Liver (tissue), 9 donors: Measurements from ENCODE around the gene MPDZ. TPM values are rescaled to one million over a fixed set of nuclear protein-coding genes. Genes with fewer than 3 reads are reported as not detected.

Experiments
- DNase-seq: peaks from one replicate; pipeline ENCODE4 v3.0.0-alpha.2; 2017; ENCODE audit warnings: low spot score
- H3K27ac ChIP-seq, 2 donors: one replicate each; pipeline ENCODE4 v1.7.0; 2013; ENCODE audit warnings: inconsistent platforms in 2 of 2, low read length in 2 of 2, control low read depth in 1 of 2, low read depth in 1 of 2, mild to moderate bottlenecking in 1 of 2
- H3K27me3 ChIP-seq, 4 donors: one replicate each; pipeline versions ENCODE4 v1.6.1 to v1.7.0; 2013; ENCODE audit warnings: low read length in 3 of 4, inconsistent platforms in 1 of 4, mild to moderate bottlenecking in 1 of 4, moderate library complexity in 1 of 4; ENCODE audit not compliant: control insufficient read depth in 4 of 4, insufficient read depth in 4 of 4
- H3K36me3 ChIP-seq, 4 donors: one replicate each; pipeline versions ENCODE4 v1.6.1 to v1.7.0; 2013; ENCODE audit warnings: low read length in 3 of 4, mild to moderate bottlenecking in 3 of 4, low read depth in 1 of 4, moderate library complexity in 1 of 4; ENCODE audit not compliant: control insufficient read depth in 4 of 4, insufficient read depth in 3 of 4
- H3K4me1 ChIP-seq, 4 donors: one replicate each; pipeline versions ENCODE4 v1.6.1 to v1.7.0; 2013; ENCODE audit warnings: low read length in 3 of 4, mild to moderate bottlenecking in 3 of 4, moderate library complexity in 1 of 4; ENCODE audit not compliant: control insufficient read depth in 4 of 4, insufficient read depth in 4 of 4
- H3K4me3 ChIP-seq, 3 donors: one replicate each; pipeline versions ENCODE4 v1.6.1 to v1.7.0; 2013; ENCODE audit warnings: low read length in 3 of 3, control low read depth in 1 of 3, low read depth in 1 of 3, mild to moderate bottlenecking in 1 of 3
- H3K9ac ChIP-seq, 2 donors: one replicate each; pipeline ENCODE4 v1.7.0; 2013; ENCODE audit warnings: low read length in 2 of 2, mild to moderate bottlenecking in 2 of 2, moderate library complexity in 2 of 2, control low read depth in 1 of 2, low read depth in 1 of 2
- H3K9me3 ChIP-seq, 4 donors: one replicate each; pipeline versions ENCODE4 v1.6.1 to v1.7.0; 2013; ENCODE audit warnings: low read length in 3 of 4; ENCODE audit not compliant: control insufficient read depth in 4 of 4
- ATF3 ChIP-seq: IDR thresholded peaks from 2 replicates; pipeline ENCODE4 v1.6.1; 2016; ENCODE audit warnings: antibody characterized with exemption
- EGR1 ChIP-seq, 2 donors: IDR thresholded peaks; 2 replicates each; pipeline ENCODE4 v1.6.1; 2016 to 2018; ENCODE audit warnings: antibody characterized with exemption in 2 of 2, low read depth in 2 of 2
- FOXA1 ChIP-seq: IDR thresholded peaks from 2 replicates; pipeline ENCODE4 v1.6.1; 2016; ENCODE audit warnings: antibody characterized with exemption
- FOXA2 ChIP-seq: IDR thresholded peaks from 2 replicates; pipeline ENCODE4 v1.6.1; 2016; ENCODE audit warnings: antibody characterized with exemption
- GABPA ChIP-seq, 2 donors: IDR thresholded peaks in 1 of 2; conservative IDR thresholded peaks in 1 of 2; 2 replicates each; pipeline ENCODE4 v1.6.1; 2016; ENCODE audit warnings: antibody characterized with exemption in 2 of 2, mild to moderate bottlenecking in 1 of 2, moderate library complexity in 1 of 2
- HNF4A ChIP-seq, 2 donors: conservative IDR thresholded peaks; 2 replicates each; pipeline ENCODE4 v1.6.1; 2016; ENCODE audit warnings: antibody characterized with exemption in 2 of 2, mild to moderate bottlenecking in 2 of 2
- HNF4G ChIP-seq: IDR thresholded peaks from 2 replicates; pipeline ENCODE4 v1.6.1; 2016; ENCODE audit warnings: antibody characterized with exemption
- JUND ChIP-seq, 2 donors: IDR thresholded peaks; 2 replicates each; pipeline ENCODE4 v1.6.1; 2016; ENCODE audit warnings: antibody characterized with exemption in 2 of 2
- NR2F2 ChIP-seq: IDR thresholded peaks from 2 replicates; pipeline ENCODE4 v1.6.1; 2016; ENCODE audit warnings: antibody characterized with exemption
- RAD21 ChIP-seq, 2 donors: IDR thresholded peaks; 2 replicates each; pipeline ENCODE4 v1.6.1; 2016; ENCODE audit warnings: antibody characterized with exemption in 2 of 2, mild to moderate bottlenecking in 2 of 2
- RXRA ChIP-seq, 2 donors: IDR thresholded peaks; 2 replicates each; pipeline ENCODE4 v1.6.1; 2017 to 2018; ENCODE audit warnings: antibody characterized with exemption in 2 of 2, mild to moderate bottlenecking in 1 of 2
- SP1 ChIP-seq: IDR thresholded peaks from 2 replicates; pipeline ENCODE4 v1.6.1; 2018; ENCODE audit warnings: antibody characterized with exemption, mild to moderate bottlenecking
- TAF1 ChIP-seq: conservative IDR thresholded peaks from 2 replicates; pipeline ENCODE4 v1.6.1; 2016; ENCODE audit warnings: antibody characterized with exemption, mild to moderate bottlenecking
- YY1 ChIP-seq: IDR thresholded peaks from 2 replicates; pipeline ENCODE4 v1.6.1; 2016; ENCODE audit warnings: antibody characterized with exemption, mild to moderate bottlenecking
- ZBTB33 ChIP-seq: IDR thresholded peaks from 2 replicates; pipeline ENCODE4 v1.6.1; 2016; ENCODE audit warnings: antibody characterized with exemption
- WGBS: extraction: QIAGEN DNeasy Blood & Tissue Kit; methylation state at CpG from one replicate; pipeline ENCODE4 v1.1.7; 2013; 5-methylcytosine and 5-hydroxymethylcytosine counted together
- polyA plus RNA-seq, 2 donors: library from polyadenylated mRNA; stranded (reverse) in 1 of 2; unstranded in 1 of 2; fragments of 200-250 nt in 1 of 2; fragments of >200 nt in 1 of 2; fragmentation: Nextera tagmentation in 1 of 2; extraction: Ambion mirVana in 1 of 2; gene quantifications; one replicate each; pipeline versions ENCODE4 v1.2.1 to v1.2.3, GENCODE V29; 2013 to 2015
- total RNA-seq, 2 donors: library from RNA; depleted of rRNA; stranded (reverse); fragments of >200 nt; gene quantifications; one replicate each; pipeline ENCODE4 v1.2.3, GENCODE V29; 2014
- TF ChIP-seq, protein P1 (sequence below): fragments of 150-350 bp; IDR thresholded peaks from 2 replicates; pipeline ENCODE4 v1.5.1; 2017; ENCODE audit warnings: improper control_type of control experiment, low read depth, low read length; ENCODE audit not compliant: missing input control
- TF ChIP-seq, protein P2 (sequence below): IDR thresholded peaks from 2 replicates; pipeline ENCODE4 v1.6.1; 2016; ENCODE audit warnings: antibody characterized with exemption, mild to moderate bottlenecking
- TF ChIP-seq, protein P3 (sequence below): IDR thresholded peaks from 2 replicates; pipeline ENCODE4 v1.6.1; 2016; ENCODE audit warnings: antibody characterized with exemption
- donor health status: healthy.
- donor health status: healthy.
- donor health status: healthy.
- donor health status: healthy.
- donor health status: healthy.

MPDZ gene
- total and polyA plus RNA-seq, 4 donors = 20.3 to 71.2 (median 30.2) TPM

DNA sequence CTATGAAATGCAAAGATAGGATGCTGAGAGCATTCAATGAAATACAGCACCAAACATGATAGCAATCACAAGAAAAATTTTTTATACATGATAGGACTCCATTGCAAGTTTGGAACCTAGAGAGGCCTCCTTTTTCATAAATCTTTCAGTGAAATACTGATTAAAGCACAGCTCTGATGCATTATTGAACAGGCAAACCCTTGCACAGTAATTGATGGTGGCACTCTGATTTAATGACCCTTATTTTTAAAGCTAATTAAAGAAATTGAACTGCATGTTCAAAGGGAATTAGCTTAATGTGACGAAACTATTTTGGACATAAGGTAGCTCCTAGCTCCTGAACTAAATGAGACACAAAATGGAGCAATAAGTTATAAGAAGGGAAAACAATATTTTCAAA lies 44.6 kb downstream of the MPDZ start:
- H3K27me3 ChIP-seq = no peaks in the 10 kb centered on the region
- no peak overlapping the region for H3K27ac ChIP-seq
- no peak for DNase-seq
- H3K9ac ChIP-seq = no peak overlapping the region
- no peaks in the 10 kb centered on the region for H3K4me1 ChIP-seq
- 91% methylated on average over 1 of the region's 1 CpG for WGBS
- TF ChIP-seq FOXA1 = no peak
- no peak for TF ChIP-seq FOXA2
- no peak for TF ChIP-seq JUND (IDR thresholded peaks at IDR 0.05)
- TF ChIP-seq HNF4G = no peak
- TF ChIP-seq ZBTB33 = no peak
- TF ChIP-seq, protein P1, sequence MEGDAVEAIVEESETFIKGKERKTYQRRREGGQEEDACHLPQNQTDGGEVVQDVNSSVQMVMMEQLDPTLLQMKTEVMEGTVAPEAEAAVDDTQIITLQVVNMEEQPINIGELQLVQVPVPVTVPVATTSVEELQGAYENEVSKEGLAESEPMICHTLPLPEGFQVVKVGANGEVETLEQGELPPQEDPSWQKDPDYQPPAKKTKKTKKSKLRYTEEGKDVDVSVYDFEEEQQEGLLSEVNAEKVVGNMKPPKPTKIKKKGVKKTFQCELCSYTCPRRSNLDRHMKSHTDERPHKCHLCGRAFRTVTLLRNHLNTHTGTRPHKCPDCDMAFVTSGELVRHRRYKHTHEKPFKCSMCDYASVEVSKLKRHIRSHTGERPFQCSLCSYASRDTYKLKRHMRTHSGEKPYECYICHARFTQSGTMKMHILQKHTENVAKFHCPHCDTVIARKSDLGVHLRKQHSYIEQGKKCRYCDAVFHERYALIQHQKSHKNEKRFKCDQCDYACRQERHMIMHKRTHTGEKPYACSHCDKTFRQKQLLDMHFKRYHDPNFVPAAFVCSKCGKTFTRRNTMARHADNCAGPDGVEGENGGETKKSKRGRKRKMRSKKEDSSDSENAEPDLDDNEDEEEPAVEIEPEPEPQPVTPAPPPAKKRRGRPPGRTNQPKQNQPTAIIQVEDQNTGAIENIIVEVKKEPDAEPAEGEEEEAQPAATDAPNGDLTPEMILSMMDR = no peak
- no peak for TF ChIP-seq YY1
- TF ChIP-seq ATF3 = no peak
- no peak for TF ChIP-seq SP1
- TF ChIP-seq RAD21 (IDR thresholded peaks at IDR 0.05) = no peak
- TF ChIP-seq RXRA (IDR thresholded peaks at IDR 0.05) = no peak
- TF ChIP-seq NR2F2 = no peak
- no peak for TF ChIP-seq GABPA (IDR thresholded peaks at IDR 0.05 in 1 of 2, conservative IDR thresholded peaks at IDR 0.05 in 1 of 2)
- no peak for TF ChIP-seq HNF4A (conservative IDR thresholded peaks at IDR 0.05)
- TF ChIP-seq, protein P2, sequence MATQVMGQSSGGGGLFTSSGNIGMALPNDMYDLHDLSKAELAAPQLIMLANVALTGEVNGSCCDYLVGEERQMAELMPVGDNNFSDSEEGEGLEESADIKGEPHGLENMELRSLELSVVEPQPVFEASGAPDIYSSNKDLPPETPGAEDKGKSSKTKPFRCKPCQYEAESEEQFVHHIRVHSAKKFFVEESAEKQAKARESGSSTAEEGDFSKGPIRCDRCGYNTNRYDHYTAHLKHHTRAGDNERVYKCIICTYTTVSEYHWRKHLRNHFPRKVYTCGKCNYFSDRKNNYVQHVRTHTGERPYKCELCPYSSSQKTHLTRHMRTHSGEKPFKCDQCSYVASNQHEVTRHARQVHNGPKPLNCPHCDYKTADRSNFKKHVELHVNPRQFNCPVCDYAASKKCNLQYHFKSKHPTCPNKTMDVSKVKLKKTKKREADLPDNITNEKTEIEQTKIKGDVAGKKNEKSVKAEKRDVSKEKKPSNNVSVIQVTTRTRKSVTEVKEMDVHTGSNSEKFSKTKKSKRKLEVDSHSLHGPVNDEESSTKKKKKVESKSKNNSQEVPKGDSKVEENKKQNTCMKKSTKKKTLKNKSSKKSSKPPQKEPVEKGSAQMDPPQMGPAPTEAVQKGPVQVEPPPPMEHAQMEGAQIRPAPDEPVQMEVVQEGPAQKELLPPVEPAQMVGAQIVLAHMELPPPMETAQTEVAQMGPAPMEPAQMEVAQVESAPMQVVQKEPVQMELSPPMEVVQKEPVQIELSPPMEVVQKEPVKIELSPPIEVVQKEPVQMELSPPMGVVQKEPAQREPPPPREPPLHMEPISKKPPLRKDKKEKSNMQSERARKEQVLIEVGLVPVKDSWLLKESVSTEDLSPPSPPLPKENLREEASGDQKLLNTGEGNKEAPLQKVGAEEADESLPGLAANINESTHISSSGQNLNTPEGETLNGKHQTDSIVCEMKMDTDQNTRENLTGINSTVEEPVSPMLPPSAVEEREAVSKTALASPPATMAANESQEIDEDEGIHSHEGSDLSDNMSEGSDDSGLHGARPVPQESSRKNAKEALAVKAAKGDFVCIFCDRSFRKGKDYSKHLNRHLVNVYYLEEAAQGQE = no peak
- TF ChIP-seq EGR1 (IDR thresholded peaks at IDR 0.05; ENCODE audit: low read depth in 2 of 2) = no peak
- no peak for TF ChIP-seq TAF1
- TF ChIP-seq, protein P3, sequence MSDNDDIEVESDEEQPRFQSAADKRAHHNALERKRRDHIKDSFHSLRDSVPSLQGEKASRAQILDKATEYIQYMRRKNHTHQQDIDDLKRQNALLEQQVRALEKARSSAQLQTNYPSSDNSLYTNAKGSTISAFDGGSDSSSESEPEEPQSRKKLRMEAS = no peak
- H3K9me3 ChIP-seq = no peaks in the 10 kb centered on the region
- H3K4me3 ChIP-seq = no peak overlapping the region
- H3K36me3 ChIP-seq = no peaks in the 10 kb centered on the region

- Histone ChIP-seq H3K4me3 (no peak overlapping the region), H3K27me3 (no peaks in the 10 kb centered on the region), H3K9ac (no peak overlapping the region), H3K36me3 (no peaks in the 10 kb centered on the region), H3K27ac (no peak overlapping the region), H3K4me1 (no peaks in the 10 kb centered on the region), H3K9me3 (no peaks in the 10 kb centered on the region)
- 95% methylated on average over 1 of the region's 1 CpG for WGBS
- DNase-seq = no peak
- no peak for TF ChIP-seq RAD21 (IDR thresholded peaks at IDR 0.05)
- no peak for TF ChIP-seq NR2F2
- no peak for TF ChIP-seq GABPA (IDR thresholded peaks at IDR 0.05 in 1 of 2, conservative IDR thresholded peaks at IDR 0.05 in 1 of 2)
- no peak for TF ChIP-seq HNF4G
- TF ChIP-seq, protein P2 = no peak
- TF ChIP-seq, protein P3 = no peak
- no peak for TF ChIP-seq SP1
- TF ChIP-seq RXRA (IDR thresholded peaks at IDR 0.05) = no peak
- no peak for TF ChIP-seq ATF3
- TF ChIP-seq TAF1 = no peak
- no peak for TF ChIP-seq FOXA2
- TF ChIP-seq YY1 = no peak
These were observed 51.1 kb downstream of the MPDZ start for GRCh38 chr9:13228431-13228830.
